Naive B cell (primary cell): ENCODE results near the gene ZNF423. TPM values are rescaled to one million over a fixed set of nuclear protein-coding genes. Genes with fewer than 3 reads are reported as not detected.

Experiments used
- ATAC-seq, 2 donors: fragments of 150-1000 bp; cut with Tn5 transposase; 2 replicates each; pipeline ENCODE4 v1.10.0; 2021; ENCODE audit warnings: low read depth in 2 of 2, mild to moderate bottlenecking in 2 of 2, moderate library complexity in 2 of 2
- DNase-seq: peaks from one replicate; pipeline ENCODE4 v3.0.0; 2022
- H3K27ac Mint-ChIP-seq, 6 donors: one replicate each; pipeline ENCODE4 v1.8.0; 2020 to 2022; ENCODE audit warnings: mild to moderate bottlenecking in 6 of 6, mixed read lengths in 6 of 6, moderate library complexity in 5 of 6, inconsistent platforms in 2 of 6
- H3K27me3 Mint-ChIP-seq, 3 donors: one replicate each; pipeline ENCODE4 v1.8.0; 2021 to 2022; ENCODE audit warnings: mixed read lengths in 3 of 3, mild to moderate bottlenecking in 1 of 3
- H3K36me3 Mint-ChIP-seq, 2 donors: one replicate each; pipeline ENCODE4 v1.8.0; 2020 to 2022; ENCODE audit warnings: mixed read lengths in 2 of 2, inconsistent platforms in 1 of 2, mild to moderate bottlenecking in 1 of 2
- H3K4me1 Mint-ChIP-seq, 3 donors: one replicate each; pipeline ENCODE4 v1.8.0; 2020 to 2022; ENCODE audit warnings: mixed read lengths in 3 of 3, inconsistent platforms in 1 of 3, mild to moderate bottlenecking in 1 of 3, moderate library complexity in 1 of 3
- H3K4me3 Mint-ChIP-seq, 8 donors: one replicate each; pipeline ENCODE4 v1.8.0; 2020 to 2022; ENCODE audit warnings: mild to moderate bottlenecking in 8 of 8, mixed read lengths in 8 of 8, moderate library complexity in 8 of 8, inconsistent platforms in 2 of 8
- H3K9me3 Mint-ChIP-seq, 7 donors: one replicate each; pipeline ENCODE4 v1.8.0; 2020 to 2022; ENCODE audit warnings: mixed read lengths in 7 of 7, mild to moderate bottlenecking in 5 of 7, inconsistent platforms in 2 of 7, moderate library complexity in 1 of 7
- polyA plus RNA-seq, 6 donors: library from polyadenylated mRNA; unstranded; fragments of 300-500 nt; fragmentation: Illumina TruSeq; gene quantifications; one replicate each; pipeline ENCODE4 v1.2.3, GENCODE V29; 2021; ENCODE audit warnings: low read depth in 6 of 6

Gene ZNF423
- polyA plus RNA-seq, 6 donors from 2014 or later: not detected

DNA sequence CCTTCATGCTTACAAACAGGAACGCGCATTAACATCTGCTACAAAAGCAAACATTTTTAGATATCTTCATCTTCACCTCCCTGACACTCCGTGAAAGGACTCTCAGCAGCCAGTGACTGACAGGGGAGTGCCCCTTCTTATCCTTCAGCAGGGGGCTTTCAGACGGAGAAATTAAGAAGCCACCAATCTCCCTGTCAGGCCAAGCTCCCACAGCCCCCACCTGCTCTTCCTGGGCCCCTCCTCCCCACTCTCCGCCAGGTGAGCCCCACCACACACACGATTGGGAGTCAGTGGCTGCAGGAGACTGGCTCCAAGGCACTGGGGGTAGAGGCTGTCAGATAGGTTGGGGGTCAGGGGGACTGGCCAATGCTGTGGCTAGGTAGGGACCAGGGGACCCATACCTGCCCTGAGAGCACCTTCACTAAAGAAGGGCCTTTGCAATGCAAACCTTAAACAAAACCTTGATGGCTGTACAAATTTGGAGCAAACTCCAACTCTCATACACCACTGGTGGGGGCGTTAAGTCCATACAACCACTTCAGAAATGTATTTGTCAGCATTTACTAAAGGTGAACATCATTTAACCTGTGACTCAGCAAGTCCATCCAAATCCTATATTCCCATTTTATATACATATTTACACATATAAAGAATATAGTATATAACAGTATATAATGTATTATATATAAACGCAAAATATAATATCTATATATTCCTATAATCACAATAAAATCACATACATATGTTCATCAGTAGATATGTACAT is 232.2 kb downstream of the ZNF423 start:
- no peaks in the 10 kb centered on the region for H3K9me3 Mint-ChIP-seq
- DNase-seq: no peak

DNA sequence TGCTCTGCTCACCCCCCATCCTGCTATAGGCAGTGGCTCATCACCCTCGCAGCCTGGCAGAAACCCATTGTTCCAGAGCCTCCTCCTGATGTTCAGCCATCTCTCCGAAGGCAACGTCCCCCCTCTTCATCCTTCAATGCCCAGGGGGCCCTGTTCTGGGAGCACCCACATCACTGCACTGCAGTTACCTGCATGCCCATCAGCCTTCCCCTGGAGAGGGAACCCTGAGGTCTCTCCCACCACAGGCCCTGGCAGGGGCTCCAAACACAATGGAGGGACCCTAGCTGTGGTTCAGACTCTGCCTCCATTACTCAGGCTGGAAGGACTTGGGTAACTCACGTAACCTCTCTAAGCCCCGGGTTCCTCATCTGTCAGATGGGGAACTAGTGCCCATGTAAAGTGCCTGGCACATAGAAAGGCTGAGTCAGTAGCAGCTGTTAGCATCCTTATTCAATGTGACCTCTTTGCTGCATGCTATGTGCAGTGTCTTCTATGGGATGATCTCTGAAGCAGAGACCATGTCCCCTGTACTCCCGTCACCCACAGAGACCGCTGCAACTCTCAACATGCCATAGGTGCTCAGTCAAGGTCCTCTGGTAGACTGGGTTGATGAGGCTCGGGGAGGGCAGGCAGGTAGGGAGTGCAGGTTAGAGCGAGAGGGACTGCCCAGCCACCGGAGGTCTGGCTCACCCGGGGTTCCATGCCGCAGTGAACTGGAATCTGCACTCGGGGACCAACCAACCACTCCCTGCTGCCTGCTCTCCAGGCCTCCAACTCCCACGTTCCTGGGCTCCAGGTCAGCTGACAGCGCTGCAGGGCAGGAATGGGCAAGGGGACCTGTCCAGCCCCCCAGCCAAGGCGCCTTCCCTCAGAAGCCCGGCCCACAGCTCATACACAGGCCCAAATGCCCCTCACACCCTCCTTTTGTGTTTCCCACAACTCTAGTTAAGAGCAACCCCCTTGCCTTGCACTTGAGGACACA is 233.2 kb downstream of the ZNF423 start:
- no peak overlapping the region for H3K27ac Mint-ChIP-seq
- ATAC-seq (no peak), DNase-seq (no peak)
- H3K4me3 Mint-ChIP-seq: no peak overlapping the region
- H3K9me3 Mint-ChIP-seq: no peaks in the 10 kb centered on the region
- no peaks in the 10 kb centered on the region for H3K27me3 Mint-ChIP-seq
- H3K36me3 Mint-ChIP-seq: no peaks in the 10 kb centered on the region
- H3K4me1 Mint-ChIP-seq: no peaks in the 10 kb centered on the region

More for the DNA sequence above, 232.2 kb downstream of the ZNF423 start:
- no peaks in the 10 kb centered on the region for H3K4me1 Mint-ChIP-seq
- ATAC-seq: no peak
- no peaks in the 10 kb centered on the region for H3K27me3 Mint-ChIP-seq
- no peaks in the 10 kb centered on the region for H3K36me3 Mint-ChIP-seq
- H3K27ac Mint-ChIP-seq: no peak overlapping the region
- no peak overlapping the region for H3K4me3 Mint-ChIP-seq

DNA sequence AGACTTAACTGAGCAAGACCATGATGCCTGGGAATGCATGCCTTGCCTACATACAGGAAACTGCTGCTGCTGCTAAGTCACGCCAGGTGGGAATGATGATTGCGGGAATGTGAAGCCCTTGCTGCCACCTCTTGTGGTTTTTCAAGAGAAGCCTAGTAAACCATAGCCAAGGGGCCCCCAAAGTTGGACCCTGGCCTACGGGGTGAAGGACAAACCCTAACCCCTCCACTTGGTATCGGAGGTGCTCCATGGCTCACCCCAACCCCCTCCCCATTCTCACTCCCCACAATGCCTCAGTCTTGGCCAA is 233.9 kb downstream of the ZNF423 start:
- Mint-ChIP-seq H3K4me3 (no peak overlapping the region), H3K9me3 (no peaks in the 10 kb centered on the region), H3K27ac (no peak overlapping the region), H3K27me3 (no peaks in the 10 kb centered on the region), H3K4me1 (no peaks in the 10 kb centered on the region), H3K36me3 (no peaks in the 10 kb centered on the region)
- DNase-seq (no peak), ATAC-seq (no peak)

DNA sequence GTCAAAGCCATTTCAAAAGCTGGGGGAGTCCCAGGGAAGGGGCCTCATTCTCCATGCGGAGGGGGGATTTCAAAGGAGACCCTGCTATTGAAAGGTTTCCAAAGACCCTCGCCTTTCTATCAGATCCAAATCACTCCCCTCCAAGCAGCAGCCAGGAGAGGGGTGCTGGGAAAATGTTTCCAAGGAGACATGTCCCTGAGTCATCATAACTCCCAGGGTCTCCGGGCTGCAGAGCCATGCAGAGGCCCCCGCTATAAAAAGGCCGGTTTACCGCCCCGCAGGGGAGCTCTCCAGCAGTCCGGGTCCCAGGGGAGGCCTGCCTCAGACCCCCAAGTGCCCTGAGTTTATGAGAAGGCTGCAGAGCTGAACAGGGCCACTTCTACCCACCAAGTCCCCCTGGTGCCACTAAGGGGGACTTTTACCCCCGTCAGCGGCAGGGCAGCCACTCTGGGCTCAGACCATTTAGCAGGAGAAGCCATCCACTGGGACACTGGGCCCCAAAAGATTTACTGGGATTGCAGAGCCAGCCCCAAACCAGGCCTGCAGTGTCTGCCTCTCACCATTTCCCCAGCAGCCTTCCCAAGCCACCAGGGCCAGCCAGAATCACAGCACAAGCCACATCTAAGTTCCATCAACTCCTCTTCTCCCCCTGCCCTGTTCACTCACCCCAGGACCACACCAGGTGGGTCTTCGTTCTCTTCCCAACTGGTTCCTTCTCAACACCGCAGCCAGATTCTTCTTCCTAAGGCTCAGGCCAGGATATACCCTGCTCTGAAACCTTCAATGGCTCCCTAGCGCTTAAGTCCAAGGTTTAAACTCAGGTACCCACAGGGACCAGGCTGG is 234.4 kb downstream of the ZNF423 start:
- Mint-ChIP-seq H3K27ac (peak overlapping the region in 1 of 6 donors; percentile 35), H3K9me3 (no peaks in the 10 kb centered on the region), H3K4me3 (no peak overlapping the region), H3K36me3 (no peaks in the 10 kb centered on the region), H3K27me3 (no peaks in the 10 kb centered on the region), H3K4me1 (no peaks in the 10 kb centered on the region)
- ATAC-seq (no peak), DNase-seq (no peak)

DNA sequence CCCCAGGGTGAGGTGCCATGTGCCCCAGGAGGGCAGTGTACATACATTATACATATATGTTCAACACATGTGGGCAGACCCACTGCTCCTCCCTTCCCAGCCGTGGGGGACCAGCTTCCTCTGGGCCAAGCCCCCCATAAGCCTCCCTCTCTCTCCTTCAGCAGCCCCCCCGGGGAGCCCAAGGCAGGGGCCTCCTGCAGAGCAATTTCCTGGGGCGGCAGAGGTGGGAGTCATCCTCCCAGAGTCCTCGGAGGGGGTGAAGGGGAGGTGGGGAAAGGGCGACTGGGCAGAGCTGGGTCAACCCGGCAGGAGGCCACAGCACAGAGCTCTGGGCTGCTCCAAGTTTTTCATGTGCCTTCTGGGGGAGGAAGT is 235.1 kb downstream of the ZNF423 start:
- no peak for ATAC-seq
- H3K36me3 Mint-ChIP-seq: no peaks in the 10 kb centered on the region
- H3K27me3 Mint-ChIP-seq: no peaks in the 10 kb centered on the region
- H3K27ac Mint-ChIP-seq: no peak overlapping the region
- no peaks in the 10 kb centered on the region for H3K4me1 Mint-ChIP-seq
- DNase-seq: no peak
- H3K4me3 Mint-ChIP-seq: no peak overlapping the region
- H3K9me3 Mint-ChIP-seq: no peaks in the 10 kb centered on the region

DNA sequence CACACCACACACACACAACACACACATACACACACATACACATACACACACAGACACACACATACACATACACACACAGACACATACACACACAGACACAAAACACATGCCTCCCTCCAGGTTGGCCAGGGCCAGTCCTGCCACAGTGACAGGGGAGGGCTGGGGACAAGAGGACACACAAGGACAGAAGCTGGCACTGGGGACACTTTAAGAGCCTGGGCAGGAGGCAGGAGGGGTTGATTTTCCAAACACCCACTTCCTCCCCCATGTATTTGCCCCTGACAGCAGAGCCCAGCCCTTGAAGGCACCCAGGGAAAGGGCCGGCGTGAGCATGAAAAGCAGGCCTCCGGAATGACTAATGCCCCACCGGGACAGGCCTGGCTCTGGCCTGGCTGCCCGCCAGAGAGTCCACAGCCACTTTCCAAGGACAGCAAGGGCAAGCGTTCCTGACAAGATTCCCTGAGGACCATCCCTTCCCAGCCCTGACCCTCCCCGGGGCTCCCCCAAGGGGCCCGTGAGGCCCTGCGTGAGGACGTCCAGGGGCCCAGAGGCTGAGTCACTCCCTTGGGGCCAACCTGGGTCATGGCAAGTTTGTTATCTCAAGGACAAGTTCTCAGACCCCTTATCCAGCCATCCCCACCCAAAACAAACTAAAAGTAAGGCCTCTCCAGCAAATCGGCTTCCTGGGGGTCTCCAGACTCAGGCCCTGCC is 235.6 kb downstream of the ZNF423 start:
- Mint-ChIP-seq H3K27ac (no peak overlapping the region), H3K36me3 (no peaks in the 10 kb centered on the region), H3K27me3 (no peaks in the 10 kb centered on the region), H3K4me3 (no peak overlapping the region), H3K4me1 (no peaks in the 10 kb centered on the region), H3K9me3 (no peaks in the 10 kb centered on the region)
- DNase-seq (no peak), ATAC-seq (no peak)

DNA sequence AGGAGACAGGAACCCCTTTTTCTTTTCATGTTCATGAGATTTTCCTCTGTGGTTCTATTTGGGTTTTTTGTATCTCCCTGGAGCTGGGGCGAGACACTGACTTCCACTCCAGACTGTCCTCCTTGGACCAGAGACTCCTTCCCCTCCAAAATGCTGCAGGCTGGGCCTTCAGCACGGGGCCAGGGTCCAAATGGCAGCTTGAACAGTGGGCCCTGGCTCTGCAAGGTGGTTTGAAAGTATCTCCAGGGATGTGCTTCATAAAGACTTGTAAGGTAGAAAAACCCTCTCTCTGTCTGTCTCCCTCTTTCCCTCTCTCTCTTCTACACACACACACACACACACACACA is 236.1 kb downstream of the ZNF423 start:
- no peak for ATAC-seq
- Mint-ChIP-seq H3K36me3 (no peaks in the 10 kb centered on the region), H3K9me3 (no peaks in the 10 kb centered on the region), H3K4me1 (no peaks in the 10 kb centered on the region), H3K4me3 (no peak overlapping the region), H3K27me3 (no peaks in the 10 kb centered on the region), H3K27ac (no peak overlapping the region)
- DNase-seq: no peak

DNA sequence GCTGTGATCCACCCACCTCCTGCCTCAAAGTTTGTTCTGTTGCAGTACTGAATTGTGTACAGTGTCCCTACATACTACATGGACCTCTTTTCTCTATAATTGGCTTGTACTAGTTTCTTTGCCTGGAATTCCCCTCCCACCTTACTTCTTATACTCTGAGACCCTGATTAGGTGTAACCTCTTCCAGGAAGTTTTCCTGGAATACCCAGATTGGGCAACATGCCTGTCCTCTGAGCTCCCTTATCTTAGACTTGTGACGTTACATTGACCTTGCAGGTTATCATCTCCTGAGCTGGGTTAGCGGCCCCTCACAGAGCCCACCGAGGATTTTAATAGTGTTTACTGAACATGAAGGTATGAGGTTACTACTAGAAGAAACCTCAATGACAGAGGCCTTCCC is 237.0 kb downstream of the ZNF423 start:
- Mint-ChIP-seq H3K4me1 (no peaks in the 10 kb centered on the region), H3K36me3 (no peaks in the 10 kb centered on the region), H3K27ac (no peak overlapping the region), H3K4me3 (no peak overlapping the region), H3K9me3 (no peaks in the 10 kb centered on the region), H3K27me3 (no peaks in the 10 kb centered on the region)
- no peak for ATAC-seq
- DNase-seq: no peak

DNA sequence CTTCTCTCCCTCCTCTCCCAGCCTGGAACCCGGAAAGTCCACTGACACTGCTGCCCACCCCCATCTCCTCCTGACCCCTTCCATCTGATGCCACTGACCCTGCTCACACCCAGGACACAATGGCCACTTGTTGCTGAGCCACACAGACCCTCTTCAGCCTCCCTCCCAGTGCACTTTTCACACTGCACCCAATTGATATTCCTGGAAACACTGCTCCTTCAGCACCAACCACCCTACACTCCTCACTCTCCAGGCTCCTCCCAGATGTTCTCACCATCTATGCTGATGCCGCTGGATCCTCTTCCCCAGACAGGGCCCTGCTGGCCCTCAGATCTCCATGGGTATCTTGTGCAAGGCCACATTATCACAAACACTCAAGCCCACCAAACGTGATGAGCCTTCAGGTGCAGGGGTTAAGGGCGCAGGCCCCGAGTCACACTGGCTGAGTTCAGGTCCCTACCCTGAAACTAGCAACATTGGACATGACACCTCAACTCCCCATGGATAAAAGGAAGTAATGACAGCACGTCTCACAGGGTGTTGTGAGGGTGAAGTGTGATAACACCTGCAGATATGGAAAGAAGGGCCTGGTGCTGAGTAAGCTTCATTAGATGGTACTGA is 238.1 kb downstream of the ZNF423 start:
- H3K27ac Mint-ChIP-seq: no peak overlapping the region
- H3K9me3 Mint-ChIP-seq: no peaks in the 10 kb centered on the region
- ATAC-seq: no peak
- H3K4me1 Mint-ChIP-seq: no peaks in the 10 kb centered on the region
- H3K36me3 Mint-ChIP-seq: no peaks in the 10 kb centered on the region
- H3K4me3 Mint-ChIP-seq: no peak overlapping the region
- no peaks in the 10 kb centered on the region for H3K27me3 Mint-ChIP-seq
- DNase-seq: no peak

DNA sequence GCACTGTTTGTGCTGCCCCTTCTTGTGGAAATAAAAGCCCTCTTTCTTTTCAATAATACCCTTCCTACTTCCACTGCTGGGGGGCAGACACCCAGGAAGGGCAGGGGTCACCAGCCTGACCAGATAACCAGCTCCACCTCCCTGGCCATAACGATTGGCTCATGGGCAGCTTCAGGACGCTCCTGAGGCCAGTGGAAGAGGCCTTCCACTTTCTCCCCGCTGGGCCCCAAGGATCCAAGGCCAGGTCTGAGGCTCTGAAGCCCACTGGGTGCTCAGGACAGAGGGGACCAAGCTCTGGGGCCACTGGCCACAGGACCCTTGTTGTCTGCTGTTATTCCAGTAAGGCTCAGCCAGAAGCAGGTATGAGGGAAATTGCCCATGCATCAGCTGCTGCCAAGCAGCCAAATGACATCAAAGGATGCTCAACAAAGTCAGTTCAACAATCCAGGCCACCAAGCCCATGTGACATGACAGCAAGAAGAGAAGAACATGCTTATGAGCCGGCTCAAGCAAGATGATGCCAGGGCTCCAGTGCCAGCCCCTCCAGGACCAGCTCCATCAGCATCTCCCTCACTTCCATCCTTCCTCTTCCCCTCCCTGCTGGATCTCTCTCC is 238.8 kb downstream of the ZNF423 start:
- Mint-ChIP-seq H3K36me3 (no peaks in the 10 kb centered on the region), H3K27me3 (no peaks in the 10 kb centered on the region), H3K4me1 (no peaks in the 10 kb centered on the region), H3K9me3 (no peaks in the 10 kb centered on the region), H3K4me3 (no peak overlapping the region), H3K27ac (no peak overlapping the region)
- no peak for ATAC-seq
- no peak for DNase-seq

DNA sequence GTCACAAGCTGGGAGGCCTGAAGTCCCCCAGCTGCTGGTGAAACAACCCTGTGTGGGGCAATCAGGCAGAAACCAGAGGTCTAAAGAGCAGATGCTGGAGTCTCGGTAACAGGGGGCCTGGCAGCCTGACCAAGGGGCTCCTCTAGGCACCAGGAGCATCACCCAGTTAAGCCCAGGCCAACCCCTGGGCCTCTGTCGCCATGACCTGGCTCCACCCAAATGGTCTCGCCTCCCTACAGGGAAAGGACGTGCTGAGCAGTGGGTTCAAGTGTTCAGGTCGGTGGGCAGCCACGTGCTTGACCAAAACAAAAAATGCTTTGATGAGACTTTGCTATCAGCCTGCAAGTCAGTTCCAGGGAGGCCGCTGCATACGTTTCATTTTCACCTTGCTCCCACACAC is 240.3 kb downstream of the ZNF423 start:
- Mint-ChIP-seq H3K9me3 (no peaks in the 10 kb centered on the region), H3K27me3 (no peaks in the 10 kb centered on the region), H3K4me1 (no peaks in the 10 kb centered on the region), H3K36me3 (no peaks in the 10 kb centered on the region), H3K4me3 (peak overlapping the region in 1 of 8 donors; percentile 61), H3K27ac (no peak overlapping the region)
- DNase-seq (no peak), ATAC-seq (no peak)

DNA sequence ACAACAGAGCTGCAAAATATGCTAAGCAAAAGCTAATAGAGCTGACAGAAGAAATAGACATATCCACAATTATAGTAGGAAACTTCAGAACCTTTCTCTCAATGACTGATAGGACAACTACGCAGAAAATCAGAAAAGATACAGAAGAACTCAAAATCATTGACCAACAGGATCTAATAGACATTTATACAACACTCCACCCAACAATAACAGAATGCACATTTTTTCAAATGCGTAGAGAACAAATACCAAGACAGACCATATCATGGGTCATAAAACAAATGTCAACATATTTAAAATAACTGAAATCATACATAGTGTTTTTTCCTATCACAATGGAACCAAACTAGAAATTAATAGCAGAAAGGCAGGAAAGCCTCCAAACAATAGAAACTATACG is 244.9 kb downstream of the ZNF423 start:
- Mint-ChIP-seq H3K9me3 (no peaks in the 10 kb centered on the region), H3K27ac (no peak overlapping the region), H3K4me3 (no peak overlapping the region), H3K4me1 (no peaks in the 10 kb centered on the region), H3K36me3 (no peaks in the 10 kb centered on the region), H3K27me3 (peaks cover 0 to 3% (median 0%) of the 10 kb centered on the region in 3 donors)
- no peak for ATAC-seq
- DNase-seq: no peak
